Breast epithelium (tissue), 3 donors: Measurements from ENCODE around the gene ACOT9.
"Not testable (repeated sequence)": the region's sequence is repeated elsewhere in the genome, so short reads cannot be mapped to it uniquely, and the experiment has no call there.

Experiments
- CTCF ChIP-seq, 3 donors: fragments of 450-650 bp; IDR thresholded peaks; one replicate each; pipeline ENCODE4 v1.5.1; 2016 to 2017; ENCODE audit warnings: antibody characterized with exemption in 3 of 3, mild to moderate bottlenecking in 3 of 3, moderate library complexity in 3 of 3
- POLR2A ChIP-seq: fragments of 450-650 bp; IDR thresholded peaks from one replicate; pipeline ENCODE4 v1.6.1; 2016; ENCODE audit warnings: antibody characterized with exemption, mild to moderate bottlenecking, moderate library complexity
- POLR2AphosphoS5 ChIP-seq, 3 donors: sonication (generic); formaldehyde crosslinking; IDR thresholded peaks; one replicate each; pipeline ENCODE4 v1.6.1; 2017; ENCODE audit warnings: antibody characterized with exemption in 3 of 3

DNA sequence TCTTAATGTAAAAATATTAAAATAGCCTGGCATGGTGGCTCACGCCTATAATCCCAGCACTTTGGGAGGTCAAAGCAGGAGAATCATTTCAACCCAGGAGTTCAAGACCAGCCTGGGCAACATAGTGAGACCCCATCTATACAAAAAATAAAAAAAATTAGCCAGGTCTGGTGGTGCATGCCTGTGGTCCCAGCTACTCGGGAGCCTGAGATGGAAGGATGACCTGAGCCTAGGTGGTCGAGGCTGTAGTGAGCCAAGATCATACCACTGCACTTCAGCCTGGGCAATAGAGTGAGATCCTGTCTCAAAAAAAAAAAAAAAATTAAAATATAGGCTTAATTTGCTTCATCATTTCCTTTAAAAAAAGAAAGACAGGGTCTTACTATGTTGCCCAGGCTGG, 66.6 kb downstream of the ACOT9 start:
- TF ChIP-seq POLR2AphosphoS5 (IDR thresholded peaks at IDR 0.05); CTCF (IDR thresholded peaks at IDR 0.05); POLR2A: not testable (repeated sequence)
